H9 (cell line): Measurements from ENCODE around the gene LRFN2. TPM values are rescaled to one million over a fixed set of nuclear protein-coding genes. Genes with fewer than 3 reads are reported as not detected.

ENCODE experiments used
- DNase-seq: peaks from one replicate; pipeline ENCODE4 v3.0.0-alpha.2; 2017
- H2AFZ ChIP-seq: one replicate; pipeline ENCODE4 v1.6.1; 2013; ENCODE audit warnings: mild to moderate bottlenecking, low read length, control low read depth, moderate library complexity
- H2AK5ac ChIP-seq: 2 replicates; pipeline ENCODE4 v1.6.1; 2013; ENCODE audit warnings: low read length, control low read depth, mixed read lengths; ENCODE audit not compliant: insufficient read length
- H2BK120ac ChIP-seq: one replicate; pipeline ENCODE4 v1.6.1; 2013; ENCODE audit warnings: low read depth, mild to moderate bottlenecking, low read length, control low read depth, inconsistent platforms; ENCODE audit not compliant: poor library complexity, severe bottlenecking
- H2BK12ac ChIP-seq: 2 replicates; pipeline ENCODE4 v1.6.1; 2013; ENCODE audit warnings: low read length, control low read depth, mixed read lengths, low read depth; ENCODE audit not compliant: insufficient read length
- H2BK15ac ChIP-seq: 2 replicates; pipeline ENCODE4 v1.6.1; 2013; ENCODE audit warnings: low read depth, low read length, control low read depth
- H2BK20ac ChIP-seq: one replicate; pipeline ENCODE4 v1.6.1; 2013; ENCODE audit warnings: low read depth, mild to moderate bottlenecking, low read length, control low read depth, inconsistent platforms; ENCODE audit not compliant: poor library complexity, severe bottlenecking
- H2BK5ac ChIP-seq: 2 replicates; pipeline ENCODE4 v1.6.1; 2013; ENCODE audit warnings: low read length, control low read depth, mixed read lengths; ENCODE audit not compliant: insufficient read length
- H3K14ac ChIP-seq: 2 replicates; pipeline ENCODE4 v1.6.1; 2013; ENCODE audit warnings: low read length, control low read depth; ENCODE audit not compliant: insufficient read depth
- H3K18ac ChIP-seq: 2 replicates; pipeline ENCODE4 v1.6.1; 2013; ENCODE audit warnings: low read depth, mild to moderate bottlenecking, mixed read lengths, low read length, control low read depth; ENCODE audit not compliant: insufficient read length
- H3K23ac ChIP-seq: 2 replicates; pipeline ENCODE4 v1.6.1; 2013; ENCODE audit warnings: low read length, control low read depth, mixed read lengths, low read depth; ENCODE audit not compliant: insufficient read length
- H3K23me2 ChIP-seq: 2 replicates; pipeline ENCODE4 v1.6.1; 2013; ENCODE audit warnings: low read depth, mild to moderate bottlenecking, mixed read lengths, low read length, control low read depth; ENCODE audit not compliant: insufficient read length, poor library complexity, severe bottlenecking
- H3K27ac ChIP-seq: 2 replicates; pipeline ENCODE4 v1.5.1; 2013; ENCODE audit warnings: low read length, control low read depth, mixed read lengths, low read depth; ENCODE audit not compliant: insufficient read length
- H3K27me3 ChIP-seq: 2 replicates; pipeline ENCODE4 v1.6.1; 2013; ENCODE audit warnings: low read length, control low read depth, inconsistent platforms; ENCODE audit not compliant: insufficient read depth
- H3K4ac ChIP-seq: 2 replicates; pipeline ENCODE4 v1.6.1; 2013; ENCODE audit warnings: low read depth, mild to moderate bottlenecking, control low read depth, inconsistent platforms, low read length, moderate library complexity
- H3K4me1 ChIP-seq: 2 replicates; pipeline ENCODE4 v1.6.1; 2013; ENCODE audit warnings: low read length, control low read depth, inconsistent platforms; ENCODE audit not compliant: insufficient read depth
- H3K4me2 ChIP-seq: 2 replicates; pipeline ENCODE4 v1.6.1; 2013; ENCODE audit warnings: low read length, control low read depth, mixed read lengths; ENCODE audit not compliant: insufficient read length, insufficient read depth
- H3K56ac ChIP-seq: 2 replicates; pipeline ENCODE4 v1.6.1; 2013; ENCODE audit warnings: low read depth, mild to moderate bottlenecking, mixed read lengths, low read length, control low read depth; ENCODE audit not compliant: insufficient read length
- H3K79me1 ChIP-seq: 2 replicates; pipeline ENCODE4 v1.6.1; 2013; ENCODE audit warnings: low read depth, mild to moderate bottlenecking, moderate library complexity, low read length, control low read depth, inconsistent platforms; ENCODE audit not compliant: insufficient read depth, poor library complexity, severe bottlenecking
- H3K79me2 ChIP-seq: 2 replicates; pipeline ENCODE4 v1.6.1; 2013; ENCODE audit warnings: low read length, control low read depth, inconsistent platforms; ENCODE audit not compliant: insufficient read depth
- H3K9ac ChIP-seq: 2 replicates; pipeline ENCODE4 v1.6.1; 2013; ENCODE audit warnings: low read length, control low read depth, mixed read lengths; ENCODE audit not compliant: insufficient read length; ENCODE audit errors: extremely low read depth
- H3K9me3 ChIP-seq: one replicate; pipeline ENCODE4 v1.6.1; 2013; ENCODE audit warnings: low read depth, low read length, inconsistent platforms; ENCODE audit not compliant: control insufficient read depth
- H3T11ph ChIP-seq: one replicate; pipeline ENCODE4 v1.6.1; 2013; ENCODE audit warnings: mild to moderate bottlenecking, low read length, control low read depth, inconsistent platforms
- H4K20me1 ChIP-seq: one replicate; pipeline ENCODE4 v1.6.1; 2013; ENCODE audit not compliant: control insufficient read depth, insufficient read length, insufficient read depth
- H4K5ac ChIP-seq: 2 replicates; pipeline ENCODE4 v1.6.1; 2013; ENCODE audit warnings: low read depth, mild to moderate bottlenecking, mixed read lengths, low read length, control low read depth; ENCODE audit not compliant: insufficient read length
- H4K8ac ChIP-seq: replicated peaks from 2 replicates; pipeline ENCODE4 v1.6.1; 2013; ENCODE audit warnings: low read length, control low read depth, mixed read lengths, low read depth; ENCODE audit not compliant: insufficient read length
- H4K91ac ChIP-seq: 2 replicates; pipeline ENCODE4 v1.6.1; 2013; ENCODE audit warnings: low read depth, mild to moderate bottlenecking, moderate library complexity, mixed read lengths, low read length, control low read depth; ENCODE audit not compliant: insufficient read length
- H3K27ac Mint-ChIP-seq, 3 experiments: 2 replicates in 2 of 3; 3 replicates in 1 of 3; pipeline ENCODE4 v1.8.0; 2020 to 2021; ENCODE audit warnings: mixed read lengths in 3 of 3, mild to moderate bottlenecking in 1 of 3, moderate library complexity in 1 of 3
- H3K27me3 Mint-ChIP-seq: 2 replicates; pipeline ENCODE4 v1.8.0; 2021; ENCODE audit warnings: low read depth, mild to moderate bottlenecking, moderate library complexity, mixed read lengths
- H3K36me3 Mint-ChIP-seq, 3 experiments: 2 replicates in 2 of 3; 3 replicates in 1 of 3; pipeline ENCODE4 v1.8.0; 2020 to 2021; ENCODE audit warnings: low read depth in 3 of 3, mixed read lengths in 3 of 3; ENCODE audit not compliant: insufficient read depth in 1 of 3
- H3K4me1 Mint-ChIP-seq, 2 experiments: 2 replicates each; pipeline ENCODE4 v1.8.0; 2020; ENCODE audit warnings: mixed read lengths in 2 of 2
- H3K4me3 Mint-ChIP-seq, 2 experiments: 2 replicates in 1 of 2; 3 replicates in 1 of 2; pipeline ENCODE4 v1.8.0; 2020 to 2021; ENCODE audit warnings: mild to moderate bottlenecking in 2 of 2, mixed read lengths in 2 of 2, moderate library complexity in 1 of 2
- H3K9me3 Mint-ChIP-seq, 2 experiments: 2 replicates in 1 of 2; 3 replicates in 1 of 2; pipeline ENCODE4 v1.8.0; 2020; ENCODE audit warnings: mild to moderate bottlenecking in 2 of 2, mixed read lengths in 2 of 2, moderate library complexity in 1 of 2
- CTCF ChIP-seq: fragments of 200-600 bp; sonication (generic); conservative IDR thresholded peaks from 3 replicates; pipeline ENCODE4 v1.8.0; 2021; ENCODE audit warnings: antibody characterized with exemption, mild to moderate bottlenecking
- WGBS: extraction: QIAGEN DNeasy Blood & Tissue Kit; methylation state at CpG from one replicate; pipeline ENCODE4 v1.1.7; 2013; ENCODE audit warnings: missing lambda C conversion rate, low lambda C conversion rate, mixed read lengths; ENCODE audit not compliant: insufficient read length; ENCODE audit errors: extremely low coverage; 5-methylcytosine and 5-hydroxymethylcytosine counted together
- total RNA-seq: library from RNA; stranded (reverse); gene quantifications from 2 replicates; pipeline ENCODE4 v1.2.1, GENCODE V29; 2021

The LRFN2 gene
- total RNA-seq, 1 experiment from 2014 or later, result 0.11 TPM

DNA sequence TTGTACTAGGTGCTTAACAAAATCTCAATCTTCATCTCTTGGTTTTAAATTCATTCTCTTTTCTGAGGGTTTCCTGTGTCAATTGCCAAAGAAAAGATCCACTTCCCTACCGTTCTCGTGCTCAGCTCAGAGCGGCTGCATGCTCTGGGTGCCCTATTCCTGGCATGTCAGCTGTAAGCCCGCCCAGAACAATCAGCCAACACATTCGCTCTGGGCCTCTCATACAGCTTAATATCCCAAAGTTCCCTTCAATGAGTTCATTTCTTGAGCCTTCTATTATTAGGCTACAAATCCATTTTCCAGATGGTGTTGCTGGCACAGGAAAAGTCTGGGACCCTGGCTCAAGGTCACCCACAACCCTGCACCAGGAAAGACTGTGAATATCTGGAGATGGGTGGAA is 24.3 kb upstream of the LRFN2 start:
- Histone ChIP-seq H2BK120ac (no peak overlapping the region), H3K27me3 (no peaks in the 10 kb centered on the region), H3K27ac (no peak overlapping the region), H3K14ac (no peak overlapping the region), H4K20me1 (no peaks in the 10 kb centered on the region), H2AFZ (no peak overlapping the region), H4K8ac (no peak overlapping the region), H3K4me1 (no peaks in the 10 kb centered on the region), H3K56ac (no peak overlapping the region), H2BK12ac (no peak overlapping the region), H4K91ac (no peak overlapping the region), H3K9ac (no peak overlapping the region), H4K5ac (no peak overlapping the region), H3K23ac (no peak overlapping the region), H3K23me2 (no peaks in the 10 kb centered on the region), H3K79me2 (no peaks in the 10 kb centered on the region), H3T11ph (no peak overlapping the region), H2BK20ac (no peak overlapping the region), H3K79me1 (no peaks in the 10 kb centered on the region), H2AK5ac (no peak overlapping the region), H3K18ac (no peak overlapping the region), H2BK15ac (no peak overlapping the region), H3K9me3 (no peaks in the 10 kb centered on the region), H2BK5ac (no peak overlapping the region), H3K4ac (no peak overlapping the region), H3K4me2 (no peak overlapping the region)
- Mint-ChIP-seq H3K27me3 (peaks cover 20% of the 10 kb centered on the region), H3K27ac (no peak overlapping the region), H3K4me1 (no peaks in the 10 kb centered on the region; a peak in 1 of 4 replicates), H3K36me3 (no peaks in the 10 kb centered on the region), H3K9me3 (no peaks in the 10 kb centered on the region), H3K4me3 (no peak overlapping the region)
- DNase-seq, result no peak
- WGBS, result no CpG with 5 or more reads among the region's 5 CpGs
- no peak for TF ChIP-seq CTCF
